B cell (primary cell): ENCODE measurements around the gene UBR3. TPM values are rescaled to one million over a fixed set of nuclear protein-coding genes. Genes with fewer than 3 reads are reported as not detected.
A peak's percentile ranks its signal among the peaks of the same experiment; 100 is the strongest.

Source experiments
- ATAC-seq: fragments of 200-7000 bp; cut with Tn5 transposase; one replicate; pipeline ENCODE4 v1.10.0; 2021; ENCODE audit warnings: low read depth, mild to moderate bottlenecking, moderate number of reproducible peaks, moderate library complexity
- CTCF ChIA-PET: fragments of 350-600 bp; sonication (Branson Sonifier 250); formaldehyde crosslinking; loops from one replicate; lab custom pipeline; 2021; ENCODE audit warnings: antibody characterized with exemption, inconsistent platforms; lab: Charles Lee
- POLR2A ChIA-PET: fragments of 350-600 bp; sonication (Branson Sonifier 250); formaldehyde crosslinking; loops from one replicate; lab custom pipeline; 2021; ENCODE audit warnings: antibody characterized with exemption; lab: Charles Lee
- DNase-seq: peaks from one replicate; pipeline ENCODE4 v3.0.0; 2013
- H2AFZ ChIP-seq: 2 replicates; pipeline ENCODE4 v1.6.1; 2012; ENCODE audit warnings: mild to moderate bottlenecking, low read depth, low read length; ENCODE audit not compliant: insufficient read depth, poor library complexity, severe bottlenecking
- H3K27ac ChIP-seq, 2 donors: 1 replicate in 1 of 2; 2 replicates in 1 of 2; pipeline ENCODE4 v1.5.1; 2012 to 2013; ENCODE audit warnings: low read length in 2 of 2, mild to moderate bottlenecking in 2 of 2, moderate library complexity in 1 of 2
- H3K27me3 ChIP-seq, 4 experiments: fragments of 200-600 bp in 1 of 4; sonication (generic) in 1 of 4; replicated peaks in 1 of 4; 1 replicate in 2 of 4; 2 replicates in 2 of 4; pipeline versions ENCODE4 v1.6.1 to v1.7.0; 2013 to 2016; ENCODE audit warnings: low read length in 3 of 4, mild to moderate bottlenecking in 2 of 4, mixed read lengths in 1 of 4, moderate library complexity in 1 of 4; ENCODE audit not compliant: insufficient read depth in 4 of 4, control insufficient read depth in 3 of 4; ENCODE audit errors: control extremely low read depth in 1 of 4
- H3K36me3 ChIP-seq, 2 experiments: replicated peaks in 1 of 2; 1 replicate in 1 of 2; 2 replicates in 1 of 2; pipeline versions ENCODE4 v1.6.1 to v1.7.1; 2013; ENCODE audit warnings: low read length in 1 of 2; ENCODE audit not compliant: insufficient read depth in 2 of 2, control insufficient read depth in 1 of 2; ENCODE audit errors: control extremely low read depth in 1 of 2, extremely low read depth in 1 of 2
- H3K4me1 ChIP-seq, 2 donors: fragments of 200-600 bp in 1 of 2; sonication (generic) in 1 of 2; 1 replicate in 1 of 2; 2 replicates in 1 of 2; pipeline versions ENCODE4 v1.5.1 to v1.6.1; 2013 to 2017; ENCODE audit warnings: low read length in 2 of 2; ENCODE audit not compliant: control insufficient read depth in 2 of 2, insufficient read depth in 2 of 2
- H3K4me2 ChIP-seq: replicated peaks from 2 replicates; pipeline ENCODE3; 2012; ENCODE audit warnings: mild to moderate bottlenecking, low read depth, low read length; ENCODE audit not compliant: poor library complexity, severe bottlenecking
- H3K4me3 ChIP-seq, 5 experiments: fragments of 200-600 bp in 1 of 5; sonication (generic) in 1 of 5; 1 replicate in 3 of 5; 2 replicates in 2 of 5; pipeline versions ENCODE4 v1.5.1 to v1.7.0; 2011 to 2016; ENCODE audit warnings: low read length in 4 of 5, mild to moderate bottlenecking in 4 of 5, low read depth in 2 of 5, control low read depth in 1 of 5, moderate library complexity in 1 of 5; ENCODE audit not compliant: insufficient read depth in 1 of 5; ENCODE audit errors: control extremely low read depth in 1 of 5, extremely low read depth in 1 of 5
- H3K79me2 ChIP-seq: fragments of 200-600 bp; sonication (generic); one replicate; pipeline ENCODE4 v1.6.0; 2016; ENCODE audit warnings: low read length; ENCODE audit not compliant: control insufficient read depth, insufficient read depth
- H3K9ac ChIP-seq: fragments of 200-600 bp; sonication (generic); 2 replicates; pipeline ENCODE4 v1.6.1; 2017; ENCODE audit warnings: mild to moderate bottlenecking, low read length, moderate library complexity
- H3K9me3 ChIP-seq, 3 donors: one replicate each; pipeline versions ENCODE4 v1.6.1 to v1.7.1; 2013; ENCODE audit warnings: low read length in 2 of 3; ENCODE audit not compliant: control insufficient read depth in 2 of 3, insufficient read depth in 1 of 3; ENCODE audit errors: control extremely low read depth in 1 of 3
- H4K20me1 ChIP-seq: 2 replicates; pipeline ENCODE4 v1.6.0; 2012; ENCODE audit warnings: mild to moderate bottlenecking, low read length; ENCODE audit not compliant: insufficient read depth, control insufficient read depth, poor library complexity, severe bottlenecking
- H3K27ac Mint-ChIP-seq: one replicate; pipeline ENCODE4 v1.8.0; 2021; ENCODE audit warnings: mixed read lengths
- H3K27me3 Mint-ChIP-seq: one replicate; pipeline ENCODE4 v1.8.0; 2021; ENCODE audit warnings: mixed read lengths
- H3K4me1 Mint-ChIP-seq: one replicate; pipeline ENCODE4 v1.8.0; 2021; ENCODE audit warnings: mixed read lengths
- H3K4me3 Mint-ChIP-seq: one replicate; pipeline ENCODE4 v1.8.0; 2021; ENCODE audit warnings: mixed read lengths
- H3K9me3 Mint-ChIP-seq: one replicate; pipeline ENCODE4 v1.8.0; 2022; ENCODE audit warnings: mixed read lengths; ENCODE audit not compliant: insufficient read depth
- CTCF ChIP-seq: fragments of 200-600 bp; IDR thresholded peaks from one replicate; pipeline ENCODE4 v1.8.0; 2022; ENCODE audit warnings: antibody characterized with exemption, mild to moderate bottlenecking
- EZH2 ChIP-seq: IDR thresholded peaks from 2 replicates; pipeline ENCODE4 v1.6.1; 2012; ENCODE audit warnings: borderline replicate concordance, low read depth, mild to moderate bottlenecking, moderate library complexity, low read length; ENCODE audit not compliant: insufficient read depth, poor library complexity, severe bottlenecking
- WGBS: methylation state at CpG from one replicate; pipeline ENCODE4 v1.1.5; 2013; ENCODE audit warnings: missing lambda C conversion rate; ENCODE audit not compliant: insufficient coverage; 5-methylcytosine and 5-hydroxymethylcytosine counted together
- intact Hi-C: fragments of 100-400 bp; cut with micrococcal nuclease; formaldehyde crosslinking; loops from one replicate; pipeline ENCODE4 v1.10.0; 2022
- polyA plus RNA-seq: library from polyadenylated mRNA; depleted of rRNA; stranded (reverse); fragments of >200 nt; gene quantifications from 2 replicates; pipeline ENCODE4 v1.2.3, GENCODE V29; 2012
- total RNA-seq, 2 donors: library from RNA; stranded (reverse); fragments of 120-200 nt in 1 of 2; gene quantifications; 1 replicate in 1 of 2; 2 replicates in 1 of 2; pipeline versions ENCODE4 v1.2.3 to v1.2.4, GENCODE V29; 2013 to 2022

UBR3 gene
- total and polyA plus RNA-seq, 2 donors (not counting 1 experiment from before 2014, with no cell fraction given): 5.9 to 58.1 TPM

GRCh38 chr2:169798718-169799592 lies 28.3 kb upstream of the UBR3 start, which contains the start of gene SSB:
SSB (plus strand) TSS chr2:169798871; CDS start chr2:169800961, 2,090 bp downstream.
- CTCF ChIA-PET: interaction anchor here (0.7 to 2.1 kb wide), 3 partner anchors 9 to 274 kb away, joined by 3 to 5 read pairs (median 3); partner anchors contain the start of gene METTL5
- H3K4me1 Mint-ChIP-seq: peaks cover 25% of the 10 kb centered on the region
- ATAC-seq: peak; percentile 96

More at GRCh38 chr2:169798718-169799592, 28.3 kb upstream of the UBR3 start, which contains the start of gene SSB:
- no peak for TF ChIP-seq EZH2
- TF ChIP-seq CTCF: no peak
- Histone ChIP-seq H3K4me3 (peak within 1 kb of the TSS; percentile 60 to 91 (median 84)), H3K9me3 (no peaks in the 10 kb centered on the region), H3K4me2 (peak within 1 kb of the TSS; percentile 85), H2AFZ (peak within 1 kb of the TSS; percentile 77), H4K20me1 (no peaks in the 10 kb centered on the region), H3K27ac (peak within 1 kb of the TSS; percentile 86 to 95), H3K4me1 (peaks cover 10 to 15% of the 10 kb centered on the region in 2 donors), H3K36me3 (peaks cover 0 to 9% of the 10 kb centered on the region in 2 experiments), H3K9ac (peak within 1 kb of the TSS; percentile 92), H3K79me2 (peaks cover 40% of the 10 kb centered on the region), H3K27me3 (no peaks in the 10 kb centered on the region)
- Mint-ChIP-seq H3K27ac (peak within 1 kb of the TSS; percentile 88), H3K9me3 (no peaks in the 10 kb centered on the region), H3K4me3 (peak within 1 kb of the TSS; percentile 95), H3K27me3 (no peaks in the 10 kb centered on the region)
- intact Hi-C loops: loop anchor here (1.0 to 5.0 kb wide), 4 partner anchors 25 to 227 kb away; partner anchors contain the start of genes CFAP210, FASTKD1, METTL5 and PHOSPHO2
- POLR2A ChIA-PET: interaction anchor here (0.8 to 1.6 kb wide), 5 partner anchors 10 to 214 kb away, joined by 3 to 6 read pairs (median 4); partner anchors contain the start of genes CFAP210, METTL5, PHOSPHO2 and PPIG
- DNase-seq: peak; percentile 96
- WGBS: under 1% methylated on average over 61 of the region's 67 CpGs
